Neutrophil (primary cell): ENCODE measurements around the gene NFILZ.
A peak's percentile ranks its signal among the peaks of the same experiment; 100 is the strongest.
"Not testable (repeated sequence)": the region's sequence is repeated elsewhere in the genome, so short reads cannot be mapped to it uniquely, and the experiment has no call there.

Experiments
- H3K27ac ChIP-seq: fragments of 200-600 bp; sonication (generic); 2 replicates; pipeline ENCODE4 v1.5.1; 2016; ENCODE audit warnings: mild to moderate bottlenecking, moderate library complexity
- H3K27me3 ChIP-seq: fragments of 200-600 bp; sonication (generic); 2 replicates; pipeline ENCODE4 v1.6.0; 2016; ENCODE audit warnings: mild to moderate bottlenecking
- H3K36me3 ChIP-seq: fragments of 200-600 bp; sonication (generic); 2 replicates; pipeline ENCODE4 v1.5.1; 2017
- H3K4me1 ChIP-seq, 2 experiments: fragments of 200-600 bp in 1 of 2; sonication (generic) in 1 of 2; 1 replicate in 1 of 2; 2 replicates in 1 of 2; pipeline versions ENCODE4 v1.5.1 to v1.6.1; 2013 to 2016; ENCODE audit warnings: low read depth in 1 of 2, low read length in 1 of 2, mild to moderate bottlenecking in 1 of 2, moderate library complexity in 1 of 2; ENCODE audit not compliant: control insufficient read depth in 1 of 2, insufficient read depth in 1 of 2
- H3K4me3 ChIP-seq, 2 experiments: fragments of 200-600 bp in 1 of 2; sonication (generic) in 1 of 2; 1 replicate in 1 of 2; 2 replicates in 1 of 2; pipeline ENCODE4 v1.5.1; 2013 to 2016; ENCODE audit warnings: low read depth in 1 of 2, low read length in 1 of 2, mild to moderate bottlenecking in 1 of 2, moderate library complexity in 1 of 2
- H3K9me3 ChIP-seq: fragments of 200-600 bp; sonication (generic); 2 replicates; pipeline ENCODE4 v1.5.1; 2016
- CTCF ChIP-seq: fragments of 200-600 bp; sonication (generic); IDR thresholded peaks from 2 replicates; pipeline ENCODE4 v1.5.1; 2016; ENCODE audit warnings: antibody characterized with exemption

NFILZ gene

GRCh38 chr19:8612807-8613171, 17.6 kb upstream of the NFILZ start:
- no peak for TF ChIP-seq CTCF
- peaks cover 17 to 20% of the 10 kb centered on the region in 2 experiments for H3K4me1 ChIP-seq
- H3K36me3 ChIP-seq: no peaks in the 10 kb centered on the region
- peaks cover 79% of the 10 kb centered on the region for H3K27me3 ChIP-seq
- H3K9me3 ChIP-seq: no peaks in the 10 kb centered on the region
- no peak overlapping the region for H3K27ac ChIP-seq
- H3K4me3 ChIP-seq: no peak overlapping the region

- no peak for TF ChIP-seq CTCF
- Histone ChIP-seq H3K36me3 (no peaks in the 10 kb centered on the region), H3K4me3 (no peak overlapping the region), H3K4me1 (peaks cover 17 to 18% of the 10 kb centered on the region in 2 experiments), H3K27me3 (peaks cover 62% of the 10 kb centered on the region), H3K27ac (no peak overlapping the region), H3K9me3 (no peaks in the 10 kb centered on the region)
Measured at GRCh38 chr19:8614455-8614854, 16.0 kb upstream of the NFILZ start.

- Histone ChIP-seq H3K36me3 (no peaks in the 10 kb centered on the region), H3K4me1 (peaks cover 12 to 13% of the 10 kb centered on the region in 2 experiments), H3K4me3 (no peak overlapping the region), H3K9me3 (no peaks in the 10 kb centered on the region), H3K27me3 (peaks cover 56% of the 10 kb centered on the region), H3K27ac (no peak overlapping the region)
- TF ChIP-seq CTCF: no peak
Measured at GRCh38 chr19:8615024-8615423, 15.4 kb upstream of the NFILZ start.

GRCh38 chr19:8615813-8616596, 14.4 kb upstream of the NFILZ start:
- Histone ChIP-seq H3K27me3 (peaks cover 52% of the 10 kb centered on the region), H3K4me3 (peak overlapping the region; percentile 26 to 34), H3K9me3 (no peaks in the 10 kb centered on the region), H3K4me1 (peaks cover 8% of the 10 kb centered on the region in 2 experiments), H3K36me3 (no peaks in the 10 kb centered on the region), H3K27ac (peak overlapping the region; percentile 16)
- peak; percentile 99 for TF ChIP-seq CTCF

GRCh38 chr19:8616861-8617260, 13.6 kb upstream of the NFILZ start:
- Histone ChIP-seq H3K4me3 (no peak overlapping the region), H3K27ac (no peak overlapping the region), H3K27me3 (peaks cover 43% of the 10 kb centered on the region), H3K4me1 (peaks cover 8% of the 10 kb centered on the region in 2 experiments), H3K36me3 (no peaks in the 10 kb centered on the region), H3K9me3 (no peaks in the 10 kb centered on the region)
- TF ChIP-seq CTCF: no peak

GRCh38 chr19:8617325-8617724, 13.1 kb upstream of the NFILZ start:
- H3K36me3 ChIP-seq, H3K4me1 ChIP-seq, H3K27ac ChIP-seq, H3K9me3 ChIP-seq, H3K4me3 ChIP-seq: not testable (repeated sequence)
- H3K27me3 ChIP-seq: peaks cover 39% of the 10 kb centered on the region
